Lung (tissue), 12 donors: ENCODE measurements around the gene ADCY5. TPM values are rescaled to one million over a fixed set of nuclear protein-coding genes. Genes with fewer than 3 reads are reported as not detected.

Experiments
- ATAC-seq: fragments of 200-7000 bp; cut with Tn5 transposase; one replicate; pipeline ENCODE4 v1.9.1; 2020; ENCODE audit warnings: moderate number of reproducible peaks; ENCODE audit not compliant: insufficient read depth, low FRiP score
- DNase-seq, 3 donors: peaks; one replicate each; pipeline ENCODE4 v3.0.0-alpha.2; 2013 to 2017
- H3K27ac ChIP-seq, 2 donors: one replicate each; pipeline ENCODE4 v1.5.1; 2013; ENCODE audit warnings: mild to moderate bottlenecking in 2 of 2, moderate library complexity in 2 of 2, control low read depth in 1 of 2, inconsistent platforms in 1 of 2, low read depth in 1 of 2, low read length in 1 of 2
- H3K27me3 ChIP-seq, 3 donors: one replicate each; pipeline ENCODE4 v1.5.1; 2013; ENCODE audit warnings: low read length in 2 of 3; ENCODE audit not compliant: control insufficient read depth in 3 of 3, insufficient read depth in 3 of 3
- H3K36me3 ChIP-seq, 4 donors: one replicate each; pipeline ENCODE4 v1.5.1; 2013; ENCODE audit warnings: low read length in 4 of 4, mild to moderate bottlenecking in 1 of 4, moderate library complexity in 1 of 4; ENCODE audit not compliant: control insufficient read depth in 4 of 4, insufficient read depth in 4 of 4
- H3K4me1 ChIP-seq, 5 donors: one replicate each; pipeline ENCODE4 v1.5.1; 2013; ENCODE audit warnings: low read length in 5 of 5, mild to moderate bottlenecking in 2 of 5, moderate library complexity in 1 of 5; ENCODE audit not compliant: control insufficient read depth in 5 of 5, insufficient read depth in 5 of 5
- H3K4me3 ChIP-seq: one replicate; pipeline ENCODE4 v1.5.1; 2013; ENCODE audit warnings: mild to moderate bottlenecking, control low read depth, moderate library complexity
- H3K9ac ChIP-seq, 2 donors: one replicate each; pipeline ENCODE4 v1.5.1; 2013; ENCODE audit warnings: low read length in 2 of 2, control low read depth in 1 of 2; ENCODE audit not compliant: insufficient read depth in 1 of 2
- H3K9me3 ChIP-seq, 4 donors: one replicate each; pipeline ENCODE4 v1.5.1; 2013; ENCODE audit warnings: low read length in 3 of 4, mild to moderate bottlenecking in 1 of 4, moderate library complexity in 1 of 4; ENCODE audit not compliant: control insufficient read depth in 4 of 4, insufficient read depth in 3 of 4
- CTCF ChIP-seq: IDR thresholded peaks from 2 replicates; pipeline ENCODE4 v1.5.1; 2012; ENCODE audit warnings: mild to moderate bottlenecking; ENCODE audit errors: control extremely low read depth, extremely low read depth
- WGBS, 2 donors: extraction: QIAGEN DNeasy Blood & Tissue Kit; methylation state at CpG; one replicate each; pipeline ENCODE4 v1.1.7; 2013; 5-methylcytosine and 5-hydroxymethylcytosine counted together
- polyA plus RNA-seq, 2 donors: library from polyadenylated mRNA; stranded (reverse); fragments of 200-250 nt; gene quantifications; one replicate each; pipeline ENCODE4 v1.2.1, GENCODE V29; 2013
- total RNA-seq, 2 donors: library from RNA; depleted of rRNA in 1 of 2; stranded (reverse); fragments of >200 nt in 1 of 2; gene quantifications; one replicate each; pipeline ENCODE4 v1.2.1, GENCODE V29; 2014 to 2021
- donor health status: control.
- donor health status: control.
- donor health status: Bipolar disorder and iron deficiency.
- donor health status: healthy.
- donor health status: DM: yes; HTN: yes; CAD: no.

Gene ADCY5
- total and polyA plus RNA-seq, 4 donors, result 1.2 to 8.4 (median 2.4) TPM

- Histone ChIP-seq H3K9ac (no peak overlapping the region), H3K4me1 (peaks cover 6 to 63% (median 35%) of the 10 kb centered on the region in 5 donors), H3K27me3 (no peaks in the 10 kb centered on the region), H3K4me3 (no peak overlapping the region), H3K36me3 (no peaks in the 10 kb centered on the region), H3K27ac (peak overlapping the region in 1 of 2 donors; percentile 88), H3K9me3 (no peaks in the 10 kb centered on the region)
- DNase-seq (no peak), ATAC-seq (no peak)
- TF ChIP-seq CTCF, result no peak
- WGBS, 2 donors, result 94 to 97% methylated on average over 8 of the region's 8 CpGs
Measured at GRCh38 chr3:123384256-123384655, 64.6 kb downstream of the ADCY5 start.

- peak overlapping the region in 1 of 2 donors; percentile 88 for H3K27ac ChIP-seq
- H3K9me3 ChIP-seq, result no peaks in the 10 kb centered on the region
- WGBS, 2 donors, result 63 to 83% methylated on average over 26 of the region's 26 CpGs
- H3K9ac ChIP-seq, result no peak overlapping the region
- no peak overlapping the region for H3K4me3 ChIP-seq
- no peak for ATAC-seq
- no peaks in the 10 kb centered on the region for H3K36me3 ChIP-seq
- H3K27me3 ChIP-seq, result no peaks in the 10 kb centered on the region
- peak in 1 of 3 donors; percentile 32 for DNase-seq
- no peak for TF ChIP-seq CTCF
- H3K4me1 ChIP-seq, result peaks cover 6 to 54% (median 35%) of the 10 kb centered on the region in 5 donors
Measured at GRCh38 chr3:123383091-123384053, 65.5 kb downstream of the ADCY5 start.

GRCh38 chr3:123380261-123380660, 68.6 kb downstream of the ADCY5 start:
- H3K27me3 ChIP-seq, result no peaks in the 10 kb centered on the region
- 80 to 85% methylated on average over 3 of the region's 3 CpGs for WGBS, 2 donors
- H3K9ac ChIP-seq, result no peak overlapping the region
- H3K9me3 ChIP-seq, result peaks cover 0 to 1% (median 0%) of the 10 kb centered on the region in 4 donors
- H3K4me1 ChIP-seq, result peaks cover 0 to 35% (median 23%) of the 10 kb centered on the region in 5 donors
- DNase-seq, result no peak
- no peak for TF ChIP-seq CTCF
- H3K27ac ChIP-seq, result peak overlapping the region in 1 of 2 donors; percentile 38
- no peaks in the 10 kb centered on the region for H3K36me3 ChIP-seq
- H3K4me3 ChIP-seq, result no peak overlapping the region
- no peak for ATAC-seq
